ENCODE results near the gene RTBDN. TPM values are rescaled to one million over a fixed set of nuclear protein-coding genes. Genes with fewer than 3 reads are reported as not detected.
"Not testable (repeated sequence)": the region's sequence is repeated elsewhere in the genome, so short reads cannot be mapped to it uniquely, and the experiment has no call there.

The RTBDN gene
- polyA plus RNA-seq, 6 donors from 2014 or later = not detected

DNA sequence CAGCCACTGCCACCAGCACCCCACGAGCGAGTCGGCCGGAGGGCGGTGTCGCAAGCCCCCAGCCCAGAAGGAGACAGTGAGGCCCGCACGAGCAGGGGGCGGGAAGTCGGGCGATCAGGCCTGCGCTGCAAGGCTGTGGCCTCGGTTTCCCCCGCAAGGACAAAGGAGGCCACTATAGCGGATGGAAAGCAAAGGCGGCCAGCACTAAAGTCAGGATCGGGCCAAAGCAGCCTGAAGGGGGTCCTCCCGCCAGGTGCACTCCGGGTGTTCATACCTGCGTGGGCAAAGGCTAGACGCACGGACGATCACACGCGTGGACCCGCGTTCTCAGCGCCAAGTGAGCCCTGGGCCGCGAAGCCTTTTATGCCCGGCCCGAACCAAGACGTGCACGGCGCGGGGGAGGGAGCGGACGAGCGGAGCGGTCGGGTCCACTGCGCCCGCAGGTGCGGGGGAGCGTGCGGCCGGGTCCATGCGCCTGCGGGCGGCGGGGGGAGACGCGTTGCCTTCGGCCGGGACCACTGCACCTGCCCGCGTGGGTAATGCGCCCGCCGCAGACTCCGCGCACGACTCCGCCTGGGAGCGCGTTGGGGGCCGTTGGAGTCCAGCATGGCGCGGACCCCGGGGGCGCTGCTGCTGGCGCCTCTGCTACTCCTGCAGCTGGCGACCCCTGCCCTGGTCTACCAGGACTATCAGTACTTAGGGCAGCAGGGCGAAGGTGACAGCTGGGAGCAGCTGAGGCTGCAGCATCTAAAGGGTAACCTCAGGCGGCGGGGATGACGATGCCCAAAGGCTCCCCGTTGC is 32.7 kb downstream of the RTBDN start, which contains the start of the genes PRDX2 and THSD8:
Gene PRDX2 (minus strand): TSS at position 335 of the 801 bp plus-strand sequence. CDS start 539 bp downstream, outside the sequence.
Gene THSD8 (plus strand): TSS at position 604 of the 801 bp plus-strand sequence. CDS start 3 bp downstream, at position 607.
- ATAC-seq (ENCODE audit: low read depth in 2 of 2) (peak; percentile 65 to 67), DNase-seq (peak; percentile 63)
- Mint-ChIP-seq H3K27me3 (peaks cover 0 to 7% (median 0%) of the 10 kb centered on the region in 3 donors), H3K9me3 (no peaks in the 10 kb centered on the region), H3K4me1 (peaks cover 22 to 34% (median 24%) of the 10 kb centered on the region in 3 donors), H3K36me3 (no peaks in the 10 kb centered on the region), H3K27ac (peak within 1 kb of the TSS in 4 of 6 donors; percentile 7 to 83 (median 57)), H3K4me3 (peak within 1 kb of the TSS; percentile 79 to 94 (median 89))

DNA sequence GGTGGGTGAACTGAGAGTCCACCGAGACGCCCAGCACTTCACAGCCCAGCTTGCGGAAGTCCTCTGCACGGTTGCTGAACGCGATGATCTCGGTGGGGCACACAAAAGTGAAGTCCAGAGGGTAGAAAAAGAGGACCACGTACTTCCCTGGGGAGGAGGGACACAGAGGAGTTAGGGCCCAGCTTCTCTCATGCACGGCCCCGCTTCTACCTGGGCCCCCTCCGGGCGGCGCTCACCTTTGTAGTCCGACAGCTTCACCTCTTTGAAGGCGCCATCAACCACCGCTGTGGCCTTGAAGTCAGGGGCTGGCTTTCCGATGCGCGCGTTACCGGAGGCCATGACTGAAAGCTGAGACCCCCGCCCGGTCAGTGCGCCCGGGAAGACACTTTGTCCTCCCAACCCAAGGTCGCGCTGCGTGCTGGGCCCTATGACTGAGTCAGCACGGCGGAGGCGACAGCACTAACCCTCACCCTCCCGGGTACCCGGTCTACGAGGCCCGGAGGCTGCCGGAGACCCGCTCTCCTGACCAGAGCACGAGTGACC is 33.4 kb downstream of the RTBDN start:
- H3K36me3 Mint-ChIP-seq = no peaks in the 10 kb centered on the region
- peaks cover 22 to 34% (median 24%) of the 10 kb centered on the region in 3 donors for H3K4me1 Mint-ChIP-seq
- ATAC-seq (ENCODE audit: low read depth in 2 of 2) (no peak), DNase-seq (no peak)
- peaks cover 0 to 7% (median 0%) of the 10 kb centered on the region in 3 donors for H3K27me3 Mint-ChIP-seq
- H3K4me3 Mint-ChIP-seq = peak overlapping the region; percentile 79 to 94 (median 89)
- peak overlapping the region in 2 of 6 donors; percentile 7 to 81 for H3K27ac Mint-ChIP-seq
- no peaks in the 10 kb centered on the region for H3K9me3 Mint-ChIP-seq

DNA sequence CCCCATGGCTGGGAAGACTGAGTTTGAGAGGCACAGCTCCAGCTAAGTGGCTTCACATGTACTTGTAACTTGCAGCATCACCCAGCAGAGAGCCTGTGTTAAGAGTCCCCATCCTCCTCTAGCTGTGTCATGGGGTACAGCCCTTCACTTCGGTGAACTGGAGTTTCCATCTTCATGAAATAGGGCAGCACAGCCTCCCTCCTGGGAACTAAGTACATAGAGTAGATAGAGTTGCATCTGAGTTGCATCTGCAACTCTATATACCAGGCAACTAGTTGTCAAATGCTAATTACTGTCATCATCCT is 34.0 kb downstream of the RTBDN start:
- Mint-ChIP-seq H3K27me3 (peaks cover 0 to 7% (median 0%) of the 10 kb centered on the region in 3 donors), H3K4me1 (peaks cover 23 to 36% (median 28%) of the 10 kb centered on the region in 3 donors), H3K9me3 (no peaks in the 10 kb centered on the region), H3K4me3 (peak overlapping the region; percentile 79 to 94 (median 89)), H3K27ac (no peak overlapping the region), H3K36me3 (no peaks in the 10 kb centered on the region)
- no peak for ATAC-seq (ENCODE audit: low read depth in 2 of 2)
- no peak for DNase-seq

DNA sequence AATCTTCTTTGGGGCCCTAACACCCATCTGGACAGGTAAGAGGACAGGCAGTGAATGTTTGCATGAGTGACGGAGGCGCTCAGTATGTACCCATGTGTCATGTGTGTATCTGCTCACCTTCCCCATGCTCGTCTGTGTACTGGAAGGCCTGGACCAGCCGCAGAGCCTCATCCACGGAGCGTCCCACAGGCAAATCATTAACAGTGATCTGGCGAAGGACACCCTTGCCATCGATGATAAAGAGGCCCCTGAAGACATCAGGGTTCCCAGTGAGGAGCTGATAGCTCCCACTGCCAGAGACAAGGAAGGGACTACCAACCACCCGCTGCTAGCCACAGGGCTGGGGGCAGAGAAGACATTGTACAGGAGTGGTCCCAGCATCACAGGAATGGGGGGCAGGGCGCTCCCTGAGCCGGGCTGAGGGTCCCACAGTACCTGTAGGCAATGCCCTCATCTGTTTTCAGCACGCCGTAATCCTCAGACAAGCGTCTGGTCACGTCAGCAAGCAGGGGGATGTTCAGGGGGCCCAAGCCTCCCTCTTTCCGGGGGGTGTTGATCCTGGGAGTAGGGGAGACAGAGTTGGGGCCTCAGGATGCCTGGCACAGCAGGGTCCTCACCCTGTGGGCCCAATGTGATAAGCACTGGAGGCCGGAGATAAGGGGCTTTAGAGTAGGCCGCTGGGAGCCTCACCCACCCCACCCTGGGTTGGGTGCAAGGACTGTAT is 34.5 kb downstream of the RTBDN start:
- Mint-ChIP-seq H3K4me3 (peak overlapping the region; percentile 15 to 89 (median 66)), H3K36me3 (no peaks in the 10 kb centered on the region), H3K4me1 (peaks cover 23 to 36% (median 28%) of the 10 kb centered on the region in 3 donors), H3K9me3 (no peaks in the 10 kb centered on the region), H3K27me3 (peaks cover 0 to 7% (median 0%) of the 10 kb centered on the region in 3 donors), H3K27ac (no peak overlapping the region)
- DNase-seq (no peak), ATAC-seq (ENCODE audit: low read depth in 2 of 2) (no peak)

DNA sequence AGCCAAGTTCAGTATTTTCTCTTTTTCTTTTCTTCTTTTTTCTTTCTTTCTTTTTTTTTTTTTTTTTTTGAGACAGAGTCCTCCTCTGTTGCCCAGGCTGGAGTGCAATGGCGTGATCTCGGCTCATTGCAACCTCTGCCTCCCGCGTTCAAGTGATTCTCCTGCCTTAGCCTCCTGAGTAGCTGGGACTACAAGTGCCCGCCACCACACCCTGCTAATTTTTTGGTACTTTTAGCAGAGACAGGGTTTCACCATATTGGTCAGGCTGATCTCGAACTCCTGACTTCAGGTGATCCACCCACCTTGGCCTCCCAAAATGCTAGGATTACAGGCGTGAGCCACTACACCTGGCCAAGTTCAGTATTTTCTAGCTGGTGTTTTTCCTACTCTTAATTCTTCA is 36.8 kb downstream of the RTBDN start:
- not testable (repeated sequence) for H3K36me3 Mint-ChIP-seq; H3K9me3 Mint-ChIP-seq; ATAC-seq (ENCODE audit: low read depth in 2 of 2); H3K27me3 Mint-ChIP-seq; DNase-seq
- Mint-ChIP-seq H3K4me3 (peak overlapping the region in 2 of 8 donors; percentile 61 to 65), H3K27ac (peak overlapping the region in 2 of 6 donors; percentile 59 to 82), H3K4me1 (peaks cover 31 to 45% (median 40%) of the 10 kb centered on the region in 3 donors)

DNA sequence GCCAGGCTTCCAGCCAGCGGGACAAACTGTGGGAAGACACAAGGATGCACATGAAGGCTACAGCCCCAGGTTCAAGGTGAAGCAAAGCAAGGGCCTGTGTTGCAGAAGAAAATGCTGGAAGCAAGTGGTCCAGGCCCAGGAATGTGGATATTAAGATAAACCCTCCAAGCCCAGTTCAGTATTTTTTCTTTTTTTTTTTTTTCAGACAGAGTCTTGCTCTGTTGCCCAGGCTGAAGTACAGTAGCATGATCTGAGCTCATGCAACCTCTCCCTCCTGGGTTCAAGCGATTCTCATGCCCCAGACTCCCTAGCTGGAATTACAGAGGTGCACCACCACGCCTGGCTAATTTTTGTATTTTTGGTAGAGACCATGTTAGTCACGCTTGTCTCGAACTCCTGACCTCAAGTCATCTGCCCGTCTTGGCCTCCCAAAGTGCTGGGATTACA is 37.2 kb downstream of the RTBDN start:
- DNase-seq (no peak), ATAC-seq (ENCODE audit: low read depth in 2 of 2) (no peak)
- H3K4me3 Mint-ChIP-seq = peak overlapping the region in 2 of 8 donors; percentile 61 to 65
- H3K27me3 Mint-ChIP-seq = peaks cover 0 to 3% (median 2%) of the 10 kb centered on the region in 3 donors
- H3K9me3 Mint-ChIP-seq = no peaks in the 10 kb centered on the region
- peaks cover 26 to 42% (median 36%) of the 10 kb centered on the region in 3 donors for H3K4me1 Mint-ChIP-seq
- H3K27ac Mint-ChIP-seq = peak overlapping the region in 1 of 6 donors; percentile 82
- no peaks in the 10 kb centered on the region for H3K36me3 Mint-ChIP-seq

DNA sequence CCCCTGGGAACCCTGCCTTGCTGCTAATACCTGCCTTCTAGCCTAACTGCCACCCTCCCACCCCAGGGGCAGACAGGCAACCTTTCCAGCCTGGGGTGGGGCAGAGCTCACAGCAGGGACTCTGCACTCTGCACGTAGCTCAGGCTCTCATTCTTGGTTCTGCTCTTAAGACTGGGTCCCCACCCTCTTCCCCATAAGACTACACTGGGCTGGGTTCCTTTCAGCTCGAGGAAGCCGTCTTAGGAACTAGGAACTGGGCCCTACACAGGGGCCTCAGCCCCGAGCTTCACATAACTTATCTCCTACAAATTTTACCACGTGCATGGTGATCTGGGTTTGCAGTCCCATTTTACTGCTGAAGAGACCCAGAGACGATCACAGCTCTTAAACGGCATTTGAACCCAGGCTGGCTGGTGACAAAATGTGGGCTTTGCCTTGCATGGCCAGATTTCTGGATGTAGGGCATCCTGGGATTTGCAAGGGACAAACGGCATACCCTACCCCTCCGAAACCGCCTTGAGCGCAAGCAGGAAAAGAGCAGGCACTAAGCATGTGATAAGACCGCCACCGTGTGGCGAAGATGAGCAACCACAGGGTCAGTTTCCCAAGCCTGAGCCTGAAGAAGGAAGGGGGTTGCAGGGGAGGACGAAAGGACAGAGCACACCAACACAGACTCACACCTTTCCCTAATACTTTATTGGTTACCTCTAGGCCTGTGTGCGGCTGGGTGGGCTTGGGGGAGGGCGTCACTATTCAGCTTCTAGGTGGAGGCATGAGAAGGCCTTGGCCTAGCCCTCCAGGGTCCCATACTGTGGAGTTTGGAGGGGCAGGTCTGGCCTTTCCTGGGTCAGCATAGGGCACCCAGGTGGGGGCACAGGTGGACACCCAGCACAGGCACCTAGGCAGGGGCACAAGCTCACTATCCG is 38.0 kb downstream of the RTBDN start:
- ATAC-seq (ENCODE audit: low read depth in 2 of 2) = no peak
- peaks cover 25 to 40% (median 33%) of the 10 kb centered on the region in 3 donors for H3K4me1 Mint-ChIP-seq
- H3K4me3 Mint-ChIP-seq = peak overlapping the region; percentile 77 to 91 (median 84)
- no peaks in the 10 kb centered on the region for H3K9me3 Mint-ChIP-seq
- H3K36me3 Mint-ChIP-seq = no peaks in the 10 kb centered on the region
- peak; percentile 73 for DNase-seq
- peak overlapping the region in 5 of 6 donors; percentile 60 to 98 (median 96) for H3K27ac Mint-ChIP-seq
- peaks cover 0 to 3% (median 0%) of the 10 kb centered on the region in 3 donors for H3K27me3 Mint-ChIP-seq

DNA sequence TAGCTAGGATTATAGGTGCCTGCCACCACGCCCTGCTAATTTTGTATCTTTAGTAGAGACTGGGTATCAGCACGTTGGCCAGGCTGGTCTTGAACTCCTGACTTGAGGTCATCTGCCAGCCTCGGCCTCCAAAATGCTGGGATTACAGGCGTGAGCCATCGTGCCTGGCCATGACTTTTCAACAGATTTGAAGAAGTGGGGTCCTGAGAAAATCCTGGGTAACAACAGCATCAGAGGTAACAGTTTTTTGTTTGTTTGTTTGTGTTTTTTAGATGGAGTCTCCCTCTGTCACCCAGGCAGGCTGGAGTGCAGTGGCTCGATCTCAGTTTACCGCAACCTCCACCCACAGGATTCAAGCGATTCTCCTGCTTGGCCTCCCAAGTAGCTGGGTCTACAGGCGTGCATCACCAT is 39.4 kb downstream of the RTBDN start:
- Mint-ChIP-seq H3K4me1 (peaks cover 33 to 45% (median 33%) of the 10 kb centered on the region in 3 donors), H3K9me3 (no peaks in the 10 kb centered on the region), H3K27ac (peak overlapping the region in 5 of 6 donors; percentile 98 to 100 (median 99)), H3K4me3 (peak overlapping the region in 6 of 8 donors; percentile 80 to 89 (median 86)), H3K36me3 (no peaks in the 10 kb centered on the region), H3K27me3 (peaks cover 0 to 3% (median 0%) of the 10 kb centered on the region in 3 donors)
- ATAC-seq (ENCODE audit: low read depth in 2 of 2) (no peak), DNase-seq (no peak)

- Mint-ChIP-seq H3K27ac (peak overlapping the region in 5 of 6 donors; percentile 98 to 100 (median 99)), H3K4me3 (peak overlapping the region; percentile 80 to 93 (median 86)), H3K4me1 (peaks cover 33 to 46% (median 33%) of the 10 kb centered on the region in 3 donors), H3K27me3 (peaks cover 0 to 3% (median 0%) of the 10 kb centered on the region in 3 donors), H3K36me3 (no peaks in the 10 kb centered on the region), H3K9me3 (no peaks in the 10 kb centered on the region)
- no peak for ATAC-seq (ENCODE audit: low read depth in 2 of 2)
- no peak for DNase-seq
Observed at GRCh38 chr19:12794196-12794941, 40.0 kb downstream of the RTBDN start.

GRCh38 chr19:12793290-12794195 is 40.8 kb downstream of the RTBDN start:
- H3K9me3 Mint-ChIP-seq = no peaks in the 10 kb centered on the region
- H3K27ac Mint-ChIP-seq = peak overlapping the region in 5 of 6 donors; percentile 99 to 100 (median 100)
- peaks cover 0 to 3% (median 0%) of the 10 kb centered on the region in 3 donors for H3K27me3 Mint-ChIP-seq
- peak overlapping the region; percentile 80 to 98 (median 96) for H3K4me3 Mint-ChIP-seq
- no peaks in the 10 kb centered on the region for H3K36me3 Mint-ChIP-seq
- DNase-seq = peak; percentile 98
- peak; percentile 36 to 37 for ATAC-seq (ENCODE audit: low read depth in 2 of 2)
- H3K4me1 Mint-ChIP-seq = peaks cover 41 to 54% (median 41%) of the 10 kb centered on the region in 3 donors

GRCh38 chr19:12792853-12793289 is 41.5 kb downstream of the RTBDN start:
- Mint-ChIP-seq H3K4me3 (peak overlapping the region; percentile 80 to 98 (median 96)), H3K27ac (peak overlapping the region in 4 of 6 donors; percentile 99 to 100 (median 100)), H3K4me1 (peaks cover 45 to 57% (median 48%) of the 10 kb centered on the region in 3 donors), H3K27me3 (peaks cover 0 to 3% (median 0%) of the 10 kb centered on the region in 3 donors), H3K9me3 (no peaks in the 10 kb centered on the region), H3K36me3 (no peaks in the 10 kb centered on the region)
- ATAC-seq (ENCODE audit: low read depth in 2 of 2) = no peak
- DNase-seq = no peak
